HepG2 (cell line): ENCODE results near the gene GPX5. TPM values are rescaled to one million over a fixed set of nuclear protein-coding genes. Genes with fewer than 3 reads are reported as not detected.

Experiments used
- CCAR2 ChIP-seq: fragments of 200-400 bp; formaldehyde crosslinking; optimal IDR thresholded peaks from 2 replicates; pipeline ENCODE3; 2018; ENCODE audit warnings: low read depth, mild to moderate bottlenecking, low read length, moderate library complexity
- CHD4 ChIP-seq: fragments of 200-600 bp; sonication (generic); IDR thresholded peaks from 2 replicates; pipeline ENCODE4 v1.7.0; 2017; ENCODE audit warnings: mild to moderate bottlenecking, low read length, borderline replicate concordance
- FOXP1 ChIP-seq, 2 experiments: fragments of 450-650 bp in 1 of 2; IDR thresholded peaks; 2 replicates each; pipeline ENCODE4 v1.6.1; 2017 to 2018; ENCODE audit warnings: antibody characterized with exemption in 1 of 2
- GATAD1 ChIP-seq: IDR thresholded peaks from 2 replicates; pipeline ENCODE4 v1.6.1; 2016; ENCODE audit warnings: missing genetic modification reagents, missing compliant biosample characterization
- MAX ChIP-seq: IDR thresholded peaks from 2 replicates; pipeline ENCODE4 v1.6.1; 2012; ENCODE audit warnings: inconsistent platforms
- NPAS2 ChIP-seq: sonication (generic); formaldehyde crosslinking; IDR thresholded peaks from 2 replicates; pipeline ENCODE4 v1.8.0; 2022; ENCODE audit warnings: mild to moderate bottlenecking, missing genetic modification reagents, borderline replicate concordance
- PHF5A ChIP-seq: IDR thresholded peaks from one replicate; pipeline ENCODE4 v1.6.1; 2018; ENCODE audit warnings: low read depth, missing genetic modification reagents; ENCODE audit not compliant: unreplicated experiment
- PITX1 ChIP-seq: sonication (generic); formaldehyde crosslinking; IDR thresholded peaks from 2 replicates; pipeline ENCODE4 v1.5.1; 2020; ENCODE audit warnings: mild to moderate bottlenecking, missing genetic modification reagents
- SIN3B ChIP-seq: fragments of 150-350 bp; IDR thresholded peaks from 2 replicates; pipeline ENCODE4 v1.6.1; 2014; ENCODE audit warnings: low read length
- TARDBP ChIP-seq: sonication (generic); formaldehyde crosslinking; IDR thresholded peaks from 2 replicates; pipeline ENCODE4 v1.8.0; 2022; ENCODE audit warnings: mild to moderate bottlenecking, missing genetic modification reagents
- ZFP37 ChIP-seq: sonication (generic); formaldehyde crosslinking; IDR thresholded peaks from 2 replicates; pipeline ENCODE4 v1.4.0; 2020; ENCODE audit warnings: missing genetic modification reagents, borderline replicate concordance
- ZNF101 ChIP-seq: sonication (generic); formaldehyde crosslinking; IDR thresholded peaks from 2 replicates; pipeline ENCODE4 v1.4.0; 2020; ENCODE audit warnings: mild to moderate bottlenecking, low read depth, missing genetic modification reagents, borderline replicate concordance
- ZNF354B ChIP-seq: sonication (generic); formaldehyde crosslinking; IDR thresholded peaks from 2 replicates; pipeline ENCODE4 v1.8.0; 2022; ENCODE audit warnings: mild to moderate bottlenecking, missing genetic modification reagents
- ZNF367 ChIP-seq: sonication (generic); formaldehyde crosslinking; IDR thresholded peaks from 2 replicates; pipeline ENCODE4 v1.4.0; 2020; ENCODE audit warnings: missing genetic modification reagents, borderline replicate concordance
- ZNF646 ChIP-seq: sonication (generic); formaldehyde crosslinking; IDR thresholded peaks from 2 replicates; pipeline ENCODE4 v1.9.0; 2021; ENCODE audit warnings: mild to moderate bottlenecking, missing genetic modification reagents
- ZNF746 ChIP-seq: sonication (generic); formaldehyde crosslinking; IDR thresholded peaks from 2 replicates; pipeline ENCODE4 v1.8.0; 2022; ENCODE audit warnings: mild to moderate bottlenecking, missing genetic modification reagents
- polyA plus RNA-seq, 8 experiments: library from polyadenylated mRNA; depleted of rRNA in 3 of 8; stranded (reverse) in 7 of 8; unstranded in 1 of 8; fragments of >200 nt; fragmentation: Illumina TruSeq in 4 of 8; extraction: Trizol in 4 of 8; gene quantifications; 2 replicates each; pipeline versions ENCODE4 v1.2.1 to v1.2.3, GENCODE V29; 2011 to 2016; ENCODE audit warnings: low read depth in 4 of 8, missing spikeins in 1 of 8, mixed read lengths in 1 of 8; ENCODE audit not compliant: insufficient read depth in 1 of 8
- total RNA-seq, 5 experiments: library from RNA; depleted of rRNA; stranded (reverse); fragments of >200 nt; fragmentation: Illumina TruSeq; extraction: Trizol; gene quantifications; 2 replicates each; pipeline ENCODE4 v1.2.3, GENCODE V29; 2016; ENCODE audit warnings: low read depth in 1 of 5
- TF ChIP-seq, protein P1 (sequence below): sonication (generic); formaldehyde crosslinking; conservative IDR thresholded peaks from 2 replicates; pipeline ENCODE4 v1.8.0; 2022; ENCODE audit warnings: low read depth, missing genetic modification reagents
- TF ChIP-seq, protein P2 (sequence below): sonication (generic); formaldehyde crosslinking; IDR thresholded peaks from 2 replicates; pipeline ENCODE4 v1.4.0; 2020; ENCODE audit warnings: mild to moderate bottlenecking, low read depth, missing genetic modification reagents
- TF ChIP-seq, protein P3 (sequence below): sonication (generic); formaldehyde crosslinking; IDR thresholded peaks from 2 replicates; pipeline ENCODE4 v1.8.1; 2022; ENCODE audit warnings: mild to moderate bottlenecking, missing genetic modification reagents

The GPX5 gene
- total and polyA plus RNA-seq, 2 of the 13 experiments (the other 11 are each of a cell fraction or from before 2014, with no cell fraction given): not detected

- TF ChIP-seq ZNF367 (no peak), ZNF646 (CRISPR knock-in tag) (no peak), ZNF101 (CRISPR knock-in tag) (no peak), TARDBP (no peak), GATAD1 (peak; percentile 27; the same call in 1 of the 2 replicates), PITX1 (CRISPR knock-in tag) (peak; percentile 64; the same call in 1 of the 2 replicates), CHD4 (0 out of 2 replicates have a peak, but pooled peaks have one; percentile 14), ZNF746 (CRISPR knock-in tag) (no peak), FOXP1 (IDR thresholded peaks at IDR 0.05) (no peak), FOXP1 (CRISPR knock-in tag; IDR thresholded peaks at IDR 0.05) (no peak), PHF5A (CRISPR knock-in tag) (no peak), ZNF354B (no peak), SIN3B (no peak), MAX (0 out of 2 replicates have a peak, but pooled peaks have one; percentile 21), CCAR2 (no peak), ZFP37 (CRISPR knock-in tag) (no peak), NPAS2 (CRISPR knock-in tag) (no peak)
- TF ChIP-seq, protein P1, sequence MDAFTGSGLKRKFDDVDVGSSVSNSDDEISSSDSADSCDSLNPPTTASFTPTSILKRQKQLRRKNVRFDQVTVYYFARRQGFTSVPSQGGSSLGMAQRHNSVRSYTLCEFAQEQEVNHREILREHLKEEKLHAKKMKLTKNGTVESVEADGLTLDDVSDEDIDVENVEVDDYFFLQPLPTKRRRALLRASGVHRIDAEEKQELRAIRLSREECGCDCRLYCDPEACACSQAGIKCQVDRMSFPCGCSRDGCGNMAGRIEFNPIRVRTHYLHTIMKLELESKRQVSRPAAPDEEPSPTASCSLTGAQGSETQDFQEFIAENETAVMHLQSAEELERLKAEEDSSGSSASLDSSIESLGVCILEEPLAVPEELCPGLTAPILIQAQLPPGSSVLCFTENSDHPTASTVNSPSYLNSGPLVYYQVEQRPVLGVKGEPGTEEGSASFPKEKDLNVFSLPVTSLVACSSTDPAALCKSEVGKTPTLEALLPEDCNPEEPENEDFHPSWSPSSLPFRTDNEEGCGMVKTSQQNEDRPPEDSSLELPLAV: no peak
- TF ChIP-seq, protein P2, sequence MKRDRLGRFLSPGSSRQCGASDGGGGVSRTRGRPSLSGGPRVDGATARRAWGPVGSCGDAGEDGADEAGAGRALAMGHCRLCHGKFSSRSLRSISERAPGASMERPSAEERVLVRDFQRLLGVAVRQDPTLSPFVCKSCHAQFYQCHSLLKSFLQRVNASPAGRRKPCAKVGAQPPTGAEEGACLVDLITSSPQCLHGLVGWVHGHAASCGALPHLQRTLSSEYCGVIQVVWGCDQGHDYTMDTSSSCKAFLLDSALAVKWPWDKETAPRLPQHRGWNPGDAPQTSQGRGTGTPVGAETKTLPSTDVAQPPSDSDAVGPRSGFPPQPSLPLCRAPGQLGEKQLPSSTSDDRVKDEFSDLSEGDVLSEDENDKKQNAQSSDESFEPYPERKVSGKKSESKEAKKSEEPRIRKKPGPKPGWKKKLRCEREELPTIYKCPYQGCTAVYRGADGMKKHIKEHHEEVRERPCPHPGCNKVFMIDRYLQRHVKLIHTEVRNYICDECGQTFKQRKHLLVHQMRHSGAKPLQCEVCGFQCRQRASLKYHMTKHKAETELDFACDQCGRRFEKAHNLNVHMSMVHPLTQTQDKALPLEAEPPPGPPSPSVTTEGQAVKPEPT (CRISPR knock-in tag): no peak
- TF ChIP-seq, protein P3, sequence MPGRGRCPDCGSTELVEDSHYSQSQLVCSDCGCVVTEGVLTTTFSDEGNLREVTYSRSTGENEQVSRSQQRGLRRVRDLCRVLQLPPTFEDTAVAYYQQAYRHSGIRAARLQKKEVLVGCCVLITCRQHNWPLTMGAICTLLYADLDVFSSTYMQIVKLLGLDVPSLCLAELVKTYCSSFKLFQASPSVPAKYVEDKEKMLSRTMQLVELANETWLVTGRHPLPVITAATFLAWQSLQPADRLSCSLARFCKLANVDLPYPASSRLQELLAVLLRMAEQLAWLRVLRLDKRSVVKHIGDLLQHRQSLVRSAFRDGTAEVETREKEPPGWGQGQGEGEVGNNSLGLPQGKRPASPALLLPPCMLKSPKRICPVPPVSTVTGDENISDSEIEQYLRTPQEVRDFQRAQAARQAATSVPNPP (CRISPR knock-in tag): no peak
These were observed 36.7 kb upstream of the GPX5 start (continued) for GRCh38 chr6:28488916-28489365.
